ENCODE data around the gene ZNF366.

The ZNF366 gene

DNA sequence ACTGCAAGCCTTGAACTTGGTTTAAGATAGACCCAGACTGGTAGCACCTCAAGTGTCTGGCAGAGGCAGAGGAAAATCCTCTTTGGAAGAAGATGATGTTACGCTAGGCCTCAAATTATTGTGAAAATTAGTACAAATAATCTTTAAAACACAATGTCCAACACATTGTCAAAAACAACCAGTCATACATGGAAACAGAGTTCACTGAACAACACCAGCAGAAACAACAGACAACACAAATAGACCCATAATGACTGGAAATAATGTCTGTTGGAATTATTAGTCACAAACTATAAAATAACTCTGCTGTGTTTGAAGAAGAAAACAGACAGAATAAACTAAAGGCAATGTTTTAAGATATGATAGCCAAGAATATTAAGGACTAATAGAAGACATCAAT is 15.4 kb upstream of the ZNF366 start:
- no peak for DNase-seq
- no peak for ATAC-seq

DNA sequence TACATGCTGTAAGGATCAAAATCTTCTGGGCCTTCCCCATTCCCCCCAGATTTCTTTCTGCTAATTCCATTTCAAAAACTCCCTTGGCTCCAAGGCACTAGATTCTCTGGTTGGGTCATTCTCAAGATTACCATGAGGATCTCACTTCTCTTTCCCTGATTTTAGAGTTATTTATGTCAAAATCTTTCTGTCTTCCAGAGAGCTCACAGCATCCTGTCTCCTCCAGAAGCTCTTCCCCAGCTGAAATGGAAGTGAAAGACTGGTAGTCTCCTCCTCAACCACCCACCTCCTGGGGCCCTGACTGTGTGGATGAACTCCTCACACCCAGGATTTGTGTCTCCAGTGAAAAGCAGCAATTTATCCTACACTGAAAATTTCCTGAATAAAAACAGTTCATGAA is 11.9 kb upstream of the ZNF366 start:
- DNase-seq (no peak), ATAC-seq (no peak)

DNA sequence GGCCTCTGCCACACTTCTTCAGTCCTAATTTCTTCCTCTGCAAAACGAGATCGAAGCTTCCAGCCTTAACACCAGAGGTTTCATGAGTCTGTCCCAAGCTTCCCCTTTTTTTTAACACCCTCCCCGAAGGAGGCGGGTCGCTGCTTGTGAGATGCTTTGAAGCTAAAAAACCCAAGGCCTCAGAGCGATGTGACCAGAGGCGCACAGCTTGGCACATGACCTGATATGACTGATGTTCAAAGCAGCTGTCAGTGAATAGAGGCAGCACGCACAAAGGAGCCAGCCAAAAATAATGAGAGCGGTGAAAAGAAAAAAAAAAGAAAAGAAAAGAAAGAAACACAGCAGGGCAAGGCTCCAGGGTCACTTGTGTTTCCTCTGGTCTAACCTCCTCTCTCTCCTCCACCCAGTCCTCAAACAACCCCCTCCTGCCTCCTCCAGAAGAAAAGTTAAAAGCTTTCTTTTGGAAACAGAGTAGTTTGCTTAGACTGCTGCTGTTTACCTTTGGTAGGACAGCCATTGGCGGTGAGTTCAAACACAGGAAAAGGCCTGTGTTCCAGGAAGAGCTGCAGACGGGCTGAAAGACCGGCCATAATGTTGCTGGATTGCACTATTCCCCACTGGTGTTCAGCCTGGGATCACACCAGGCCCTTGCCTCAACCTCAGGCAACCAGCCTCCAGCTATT is 10.9 kb upstream of the ZNF366 start:
- no peak for ATAC-seq
- no peak for DNase-seq

DNA sequence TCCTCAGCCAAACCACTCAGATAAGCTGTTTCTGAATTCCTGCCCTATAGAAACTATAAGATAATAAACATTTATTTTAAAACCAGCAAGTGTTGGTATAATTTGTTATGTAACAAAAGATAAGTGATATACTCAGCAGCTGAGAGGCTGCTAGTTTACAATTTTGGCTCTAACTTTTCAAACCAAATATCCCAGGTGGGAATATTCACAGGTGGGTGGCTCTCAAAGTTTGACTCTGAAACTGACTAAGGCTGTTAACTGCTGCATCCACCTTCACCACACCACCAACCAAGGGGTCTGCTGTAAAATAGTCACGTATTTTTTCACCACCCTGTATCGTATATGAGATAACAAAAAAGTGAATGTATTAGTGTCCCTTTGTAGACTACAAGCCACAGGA is 9.7 kb upstream of the ZNF366 start:
- ATAC-seq (no peak), DNase-seq (no peak)

GRCh38 chr5:72515211-72515610 is 8.0 kb upstream of the ZNF366 start:
- no peak for ATAC-seq
- DNase-seq = no peak

- no peak for DNase-seq
- no peak for ATAC-seq
These were observed 5.3 kb upstream of the ZNF366 start for GRCh38 chr5:72512593-72512860.

DNA sequence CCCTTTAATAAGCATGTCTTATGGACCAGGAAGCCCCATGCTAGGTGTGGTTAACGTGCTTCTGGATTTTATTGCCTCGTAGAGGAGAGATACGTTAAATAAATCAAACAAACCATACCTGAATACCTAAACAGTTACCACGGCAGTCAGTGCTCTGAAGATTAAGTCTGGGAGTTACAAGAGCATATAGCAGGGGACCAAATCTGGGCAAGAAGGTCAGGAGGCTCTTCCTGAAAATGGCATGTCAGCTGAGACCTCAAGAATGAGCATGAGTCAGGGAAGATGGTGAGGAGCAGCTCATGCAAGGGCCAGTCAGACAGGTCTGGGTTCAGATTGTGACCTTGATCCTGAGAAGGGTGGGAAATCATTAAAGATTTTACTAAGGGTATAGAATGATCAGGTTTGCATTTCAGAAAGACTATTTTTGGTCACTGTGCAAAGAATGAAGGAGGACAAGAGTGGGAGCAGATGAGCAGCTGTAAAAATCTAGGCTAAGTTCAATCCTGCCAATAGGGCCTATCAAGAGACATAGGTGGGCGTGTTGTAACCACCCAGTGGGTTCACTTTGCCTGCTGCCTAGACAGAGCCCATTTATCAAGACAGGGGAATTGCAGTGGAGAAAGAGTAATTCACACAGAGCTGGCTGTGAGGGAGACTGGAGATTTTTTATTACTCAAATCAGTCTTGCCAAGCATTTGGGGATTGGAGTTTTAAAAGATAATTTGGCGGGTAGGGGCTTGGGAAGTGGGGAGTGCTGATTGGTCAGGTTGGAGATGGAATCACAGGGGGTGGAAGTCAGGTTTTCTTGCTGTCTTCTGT is 4.8 kb upstream of the ZNF366 start:
- ATAC-seq = no peak
- no peak for DNase-seq

DNA sequence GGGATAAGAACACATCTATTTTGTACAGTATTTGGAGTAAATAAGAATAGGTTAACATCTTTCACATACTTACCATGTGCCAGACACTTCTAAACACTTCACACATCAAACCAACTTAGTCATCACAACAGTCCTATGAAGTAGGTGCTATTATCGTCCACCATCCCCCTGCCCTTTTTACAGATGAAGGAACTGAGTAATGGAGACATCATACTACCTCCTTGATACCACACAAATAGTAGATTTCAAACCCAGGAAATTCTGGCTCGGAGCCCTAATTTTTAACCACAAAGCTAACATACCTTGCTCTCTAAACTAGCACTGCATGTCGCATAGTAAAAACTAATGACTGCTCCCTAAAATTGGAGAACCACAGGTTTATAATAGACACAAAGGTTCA is 4.2 kb upstream of the ZNF366 start:
- ATAC-seq (peak; percentile 33), DNase-seq (no peak)

- no peak for DNase-seq
These were observed 3.5 kb upstream of the ZNF366 start for GRCh38 chr5:72510610-72511181.

DNA sequence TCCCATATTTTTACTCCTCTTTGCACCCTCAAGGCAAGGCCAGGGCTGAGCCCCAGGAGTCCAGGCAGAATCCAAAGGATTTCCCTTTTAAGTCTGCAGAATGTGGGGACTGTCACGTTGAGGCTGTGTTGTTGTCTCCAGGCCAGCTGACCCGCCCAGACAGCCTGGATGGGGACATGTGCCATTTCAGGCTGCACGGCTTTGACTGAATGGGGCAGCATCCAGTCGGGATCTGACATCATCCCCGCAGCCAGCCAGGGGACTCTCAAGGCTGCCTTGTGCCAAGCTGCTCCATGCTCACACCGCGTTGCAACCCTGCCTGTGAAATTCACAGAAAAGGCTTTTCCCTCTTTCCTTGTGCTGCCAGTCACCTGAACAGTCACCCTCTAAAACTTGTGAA is 2.2 kb upstream of the ZNF366 start:
- DNase-seq (no peak), ATAC-seq (no peak)

More at GRCh38 chr5:72510610-72511181, 3.5 kb upstream of the ZNF366 start:
- peak; percentile 60 for ATAC-seq

DNA sequence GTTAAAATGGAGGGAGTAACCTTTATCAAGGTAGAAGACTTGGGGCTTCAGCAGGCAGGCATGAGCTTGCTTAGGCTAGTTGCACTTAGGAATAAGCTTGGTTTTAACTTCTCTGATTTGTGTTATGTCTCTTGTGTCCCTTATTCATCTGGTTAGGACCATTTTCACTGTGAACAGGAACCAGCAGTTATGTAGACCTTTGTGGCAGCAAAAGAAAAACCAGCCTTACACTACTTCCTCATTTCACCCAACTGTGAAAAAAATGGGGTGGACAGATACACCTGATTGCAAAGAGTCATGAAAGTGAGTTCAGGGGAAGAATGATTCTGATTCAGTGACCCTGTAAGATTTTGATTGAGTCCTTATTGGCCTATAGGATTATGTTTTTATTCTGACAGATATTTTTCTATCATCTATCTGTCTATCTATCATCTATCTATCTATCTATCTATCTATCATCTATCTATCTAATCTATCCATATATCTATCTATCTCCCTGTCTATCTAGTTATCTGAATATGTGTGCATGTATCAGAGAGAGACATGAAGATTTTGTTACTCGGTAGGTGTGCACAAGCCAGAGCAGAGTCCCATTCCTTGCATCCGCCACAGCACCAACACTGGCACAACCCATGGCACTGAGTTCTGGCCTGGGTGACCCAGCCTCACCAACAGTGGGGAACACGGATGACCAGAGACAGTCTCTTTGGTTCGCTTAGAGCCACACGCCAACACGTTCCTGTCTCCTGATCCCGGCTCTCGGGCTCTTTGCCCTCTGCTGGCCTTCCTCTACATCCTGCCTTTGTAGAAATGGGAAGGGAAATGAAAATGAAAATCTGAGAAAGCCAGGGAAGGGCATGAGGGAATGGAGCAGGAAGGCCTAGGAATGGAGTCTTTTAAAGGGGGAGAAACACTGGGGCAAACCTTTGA is 1.3 kb upstream of the ZNF366 start:
- ATAC-seq (no peak), DNase-seq (no peak)

GRCh38 chr5:72507907-72508238 is 663 bp upstream of the ZNF366 start:
- no peak for ATAC-seq
- no peak for DNase-seq

DNA sequence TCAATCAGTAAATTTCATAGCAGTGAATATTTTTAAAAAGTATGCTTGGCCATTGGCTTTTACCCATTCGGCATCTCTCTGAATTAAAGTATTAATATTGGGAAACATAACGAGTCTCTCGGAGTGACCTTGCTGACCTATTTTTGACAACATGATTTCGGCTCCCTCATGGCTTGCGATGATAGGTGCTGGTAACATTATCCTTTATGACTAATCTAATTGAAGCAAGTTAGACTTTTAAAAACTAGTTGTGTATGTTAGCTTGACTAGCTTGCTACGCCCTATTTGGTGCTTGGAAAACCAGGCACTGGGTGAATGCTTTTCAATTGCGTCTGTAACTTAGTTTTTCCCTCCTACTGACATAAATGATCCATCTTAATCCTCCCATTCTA is 1.1 kb downstream of the ZNF366 start:
- DNase-seq (no peak), ATAC-seq (no peak)

DNA sequence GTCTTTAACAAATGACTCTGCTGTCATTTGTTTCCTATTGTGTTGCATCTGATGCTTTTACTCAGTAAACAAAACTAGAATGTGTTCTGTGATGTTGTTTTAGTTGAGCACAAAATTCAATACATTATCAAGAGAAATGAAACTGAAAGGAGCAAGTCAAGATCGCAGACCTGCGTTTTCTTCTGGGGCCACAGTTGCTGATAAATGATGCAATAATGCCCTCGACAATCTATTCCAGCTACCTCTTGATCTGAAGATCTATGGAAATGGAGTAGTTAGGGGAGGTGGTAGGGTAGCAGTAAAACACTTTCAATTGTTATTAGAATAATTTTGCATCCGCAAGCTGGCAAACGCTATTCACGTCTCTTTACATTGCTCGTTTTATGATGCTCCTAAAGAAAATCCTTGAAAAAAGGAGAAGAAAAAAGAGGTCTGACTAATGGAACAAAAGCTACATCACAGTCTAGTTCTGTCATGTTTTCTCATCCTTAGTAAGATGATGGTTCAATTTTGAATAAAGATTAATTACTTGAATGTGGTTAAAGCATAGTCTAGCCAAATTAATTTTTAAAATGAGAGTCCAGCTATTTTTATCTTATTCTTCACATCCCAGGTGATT is 1.6 kb downstream of the ZNF366 start:
- ATAC-seq (no peak), DNase-seq (no peak)

DNA sequence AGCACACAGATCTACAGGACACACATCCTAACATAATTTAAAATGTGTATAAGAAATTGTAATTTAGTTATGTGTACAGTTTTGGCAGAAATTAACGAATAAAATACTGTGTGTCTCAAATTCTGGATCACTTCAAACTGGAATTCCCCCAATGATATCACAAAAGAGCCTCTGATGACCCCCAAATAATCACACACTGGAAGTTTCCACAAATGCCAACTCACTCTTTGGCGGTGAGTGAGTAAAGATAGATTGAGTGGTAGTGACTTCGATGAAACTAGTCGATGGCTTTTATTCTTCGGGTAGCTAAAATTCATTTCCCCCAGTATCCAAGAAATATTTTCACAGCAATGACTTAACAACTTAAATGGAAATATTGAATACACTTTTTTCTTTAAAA is 2.2 kb downstream of the ZNF366 start:
- DNase-seq (no peak), ATAC-seq (no peak)

- DNase-seq (no peak), ATAC-seq (no peak)
These were observed 3.2 kb downstream of the ZNF366 start for GRCh38 chr5:72503888-72504491.

DNA sequence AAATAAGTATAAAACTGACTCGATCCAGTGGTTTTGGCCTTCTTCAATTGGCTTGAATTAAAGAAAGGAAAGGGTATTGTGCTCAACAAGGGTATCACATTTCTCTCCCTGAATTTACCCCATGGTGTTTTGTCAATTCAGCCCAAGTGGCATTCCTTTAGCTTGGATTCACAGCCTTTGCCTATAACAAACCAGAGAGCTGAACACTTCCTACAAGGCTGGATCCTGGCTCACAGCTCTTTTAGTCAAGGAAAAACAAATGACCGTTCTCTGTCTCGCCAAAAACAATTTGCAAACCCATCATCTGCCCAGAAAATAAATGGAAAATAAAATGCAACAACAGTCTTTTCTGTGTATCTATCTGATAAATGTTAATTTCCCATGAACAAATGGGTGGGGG is 5.7 kb downstream of the ZNF366 start:
- DNase-seq = no peak
- no peak for ATAC-seq

DNA sequence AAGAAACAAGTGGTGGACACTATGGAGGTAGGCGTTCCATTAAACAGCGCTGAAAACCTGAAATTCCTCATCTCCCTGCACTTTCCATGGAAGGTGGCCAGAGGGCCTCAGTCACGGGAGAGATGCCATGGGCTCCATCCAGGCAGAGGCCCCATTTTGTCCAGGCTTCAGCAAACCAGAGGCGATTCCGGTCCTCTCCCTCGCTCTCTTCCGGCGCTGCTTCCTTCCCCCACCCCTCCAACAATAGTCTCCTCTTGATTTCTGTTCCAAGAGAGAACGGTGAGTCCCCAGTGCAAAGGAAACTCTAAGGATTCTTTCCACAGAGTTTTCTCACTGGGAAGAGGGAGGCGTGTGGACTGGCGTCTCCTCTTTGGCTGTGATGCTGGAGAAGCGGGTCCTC is 7.5 kb downstream of the ZNF366 start:
- DNase-seq (no peak), ATAC-seq (no peak)

DNA sequence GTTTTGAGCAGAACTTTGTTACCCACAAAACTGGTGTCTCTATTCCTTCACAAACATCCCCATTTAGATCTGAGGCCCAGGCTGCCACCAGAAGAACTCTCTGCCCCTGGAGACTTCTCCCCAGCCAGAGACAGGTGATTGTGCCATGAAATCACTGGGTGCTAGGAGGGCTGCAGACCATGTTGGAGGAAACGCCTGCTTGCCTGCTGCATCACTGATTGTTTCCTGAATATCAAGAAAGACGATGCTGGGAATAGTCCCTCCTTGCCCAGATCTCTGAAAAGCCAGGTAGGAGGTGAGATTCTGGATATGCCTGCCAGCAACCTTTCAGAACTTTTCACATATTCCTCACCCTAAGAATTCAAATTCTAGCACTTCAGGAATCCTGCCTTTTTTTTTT is 8.1 kb downstream of the ZNF366 start:
- ATAC-seq (no peak), DNase-seq (no peak)

DNA sequence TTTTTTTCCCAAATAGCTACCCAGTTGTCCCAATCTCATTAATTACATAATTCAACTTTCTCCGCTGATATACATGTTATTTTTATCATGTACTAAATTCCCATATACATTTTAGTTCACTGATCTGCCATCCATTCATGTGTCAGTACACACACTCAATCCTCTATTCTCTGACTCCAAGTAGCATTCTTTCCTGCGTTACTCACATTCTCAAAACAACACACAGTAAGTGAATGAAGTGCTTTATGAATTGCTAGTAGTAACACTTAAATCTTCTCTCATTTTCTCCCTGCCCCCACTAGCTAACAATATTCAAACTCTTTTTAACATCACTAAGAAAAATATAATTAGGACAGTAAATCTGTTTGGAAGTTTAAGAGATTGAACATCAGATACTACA is 8.9 kb downstream of the ZNF366 start:
- ATAC-seq = no peak
- DNase-seq = no peak

DNA sequence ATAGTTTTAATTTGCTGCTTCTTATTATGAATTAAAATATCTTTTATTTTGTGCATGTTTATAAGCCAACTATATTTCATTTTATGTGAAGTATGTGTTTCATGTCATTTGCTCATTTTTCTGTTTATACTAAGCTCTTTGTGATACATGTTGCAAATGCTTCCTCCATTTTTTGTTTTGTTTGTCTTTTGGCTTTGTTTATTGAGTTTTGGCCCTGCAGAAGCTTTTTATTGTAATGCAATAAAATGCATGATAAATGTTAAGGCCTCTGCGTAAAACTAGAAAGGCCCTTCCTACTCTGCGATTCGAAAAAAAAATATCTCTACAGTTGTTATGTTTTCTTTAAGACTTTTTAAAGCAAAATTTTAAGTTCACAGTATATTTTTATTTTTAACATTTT is 9.4 kb downstream of the ZNF366 start:
- ATAC-seq = no peak

DNA sequence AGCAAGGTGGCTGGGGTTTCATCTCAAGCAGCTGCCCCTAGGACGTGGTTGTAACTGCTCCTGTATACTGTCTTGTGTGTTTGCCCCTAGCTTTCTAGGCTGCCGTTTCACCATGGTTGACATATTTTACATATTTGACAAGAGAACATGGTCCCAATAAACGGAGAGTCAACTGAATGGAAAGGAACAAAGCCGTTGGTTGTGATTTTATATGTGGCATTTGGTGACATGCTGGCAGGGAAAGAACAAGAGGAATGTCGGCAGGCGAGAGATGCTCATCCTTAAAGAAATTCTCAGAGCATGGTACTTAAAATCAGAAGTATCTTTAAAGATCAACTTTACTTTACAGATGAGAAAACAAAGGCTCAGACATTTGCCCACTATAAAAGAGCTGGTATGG is 11.8 kb downstream of the ZNF366 start:
- ATAC-seq (no peak), DNase-seq (no peak)

More for the DNA sequence above, 9.4 kb downstream of the ZNF366 start:
- no peak for DNase-seq
